Liver (tissue), 9 donors: ENCODE measurements around the gene NAGLU. TPM values are rescaled to one million over a fixed set of nuclear protein-coding genes. Genes with fewer than 3 reads are reported as not detected.

Experiments used
- DNase-seq: peaks from one replicate; pipeline ENCODE4 v3.0.0-alpha.2; 2017; ENCODE audit warnings: low spot score
- H3K27ac ChIP-seq, 2 donors: one replicate each; pipeline ENCODE4 v1.7.0; 2013; ENCODE audit warnings: inconsistent platforms in 2 of 2, low read length in 2 of 2, control low read depth in 1 of 2, low read depth in 1 of 2, mild to moderate bottlenecking in 1 of 2
- H3K27me3 ChIP-seq, 4 donors: one replicate each; pipeline versions ENCODE4 v1.6.1 to v1.7.0; 2013; ENCODE audit warnings: low read length in 3 of 4, inconsistent platforms in 1 of 4, mild to moderate bottlenecking in 1 of 4, moderate library complexity in 1 of 4; ENCODE audit not compliant: control insufficient read depth in 4 of 4, insufficient read depth in 4 of 4
- H3K36me3 ChIP-seq, 4 donors: one replicate each; pipeline versions ENCODE4 v1.6.1 to v1.7.0; 2013; ENCODE audit warnings: low read length in 3 of 4, mild to moderate bottlenecking in 3 of 4, low read depth in 1 of 4, moderate library complexity in 1 of 4; ENCODE audit not compliant: control insufficient read depth in 4 of 4, insufficient read depth in 3 of 4
- H3K4me1 ChIP-seq, 4 donors: one replicate each; pipeline versions ENCODE4 v1.6.1 to v1.7.0; 2013; ENCODE audit warnings: low read length in 3 of 4, mild to moderate bottlenecking in 3 of 4, moderate library complexity in 1 of 4; ENCODE audit not compliant: control insufficient read depth in 4 of 4, insufficient read depth in 4 of 4
- H3K4me3 ChIP-seq, 3 donors: one replicate each; pipeline versions ENCODE4 v1.6.1 to v1.7.0; 2013; ENCODE audit warnings: low read length in 3 of 3, control low read depth in 1 of 3, low read depth in 1 of 3, mild to moderate bottlenecking in 1 of 3
- H3K9ac ChIP-seq, 2 donors: one replicate each; pipeline ENCODE4 v1.7.0; 2013; ENCODE audit warnings: low read length in 2 of 2, mild to moderate bottlenecking in 2 of 2, moderate library complexity in 2 of 2, control low read depth in 1 of 2, low read depth in 1 of 2
- H3K9me3 ChIP-seq, 4 donors: one replicate each; pipeline versions ENCODE4 v1.6.1 to v1.7.0; 2013; ENCODE audit warnings: low read length in 3 of 4; ENCODE audit not compliant: control insufficient read depth in 4 of 4
- FOXA1 ChIP-seq: IDR thresholded peaks from 2 replicates; pipeline ENCODE4 v1.6.1; 2016; ENCODE audit warnings: antibody characterized with exemption
- FOXA2 ChIP-seq: IDR thresholded peaks from 2 replicates; pipeline ENCODE4 v1.6.1; 2016; ENCODE audit warnings: antibody characterized with exemption
- GABPA ChIP-seq, 2 donors: IDR thresholded peaks in 1 of 2; conservative IDR thresholded peaks in 1 of 2; 2 replicates each; pipeline ENCODE4 v1.6.1; 2016; ENCODE audit warnings: antibody characterized with exemption in 2 of 2, mild to moderate bottlenecking in 1 of 2, moderate library complexity in 1 of 2
- HNF4A ChIP-seq, 2 donors: conservative IDR thresholded peaks; 2 replicates each; pipeline ENCODE4 v1.6.1; 2016; ENCODE audit warnings: antibody characterized with exemption in 2 of 2, mild to moderate bottlenecking in 2 of 2
- HNF4G ChIP-seq: IDR thresholded peaks from 2 replicates; pipeline ENCODE4 v1.6.1; 2016; ENCODE audit warnings: antibody characterized with exemption
- SP1 ChIP-seq: IDR thresholded peaks from 2 replicates; pipeline ENCODE4 v1.6.1; 2018; ENCODE audit warnings: antibody characterized with exemption, mild to moderate bottlenecking
- TAF1 ChIP-seq: conservative IDR thresholded peaks from 2 replicates; pipeline ENCODE4 v1.6.1; 2016; ENCODE audit warnings: antibody characterized with exemption, mild to moderate bottlenecking
- WGBS: extraction: QIAGEN DNeasy Blood & Tissue Kit; methylation state at CpG from one replicate; pipeline ENCODE4 v1.1.7; 2013; 5-methylcytosine and 5-hydroxymethylcytosine counted together
- polyA plus RNA-seq, 2 donors: library from polyadenylated mRNA; stranded (reverse) in 1 of 2; unstranded in 1 of 2; fragments of 200-250 nt in 1 of 2; fragments of >200 nt in 1 of 2; fragmentation: Nextera tagmentation in 1 of 2; extraction: Ambion mirVana in 1 of 2; gene quantifications; one replicate each; pipeline versions ENCODE4 v1.2.1 to v1.2.3, GENCODE V29; 2013 to 2015
- total RNA-seq, 2 donors: library from RNA; depleted of rRNA; stranded (reverse); fragments of >200 nt; gene quantifications; one replicate each; pipeline ENCODE4 v1.2.3, GENCODE V29; 2014
- TF ChIP-seq, protein P1 (sequence below): IDR thresholded peaks from 2 replicates; pipeline ENCODE4 v1.6.1; 2016; ENCODE audit warnings: antibody characterized with exemption
- TF ChIP-seq, protein P2 (sequence below): fragments of 150-350 bp; IDR thresholded peaks from 2 replicates; pipeline ENCODE4 v1.5.1; 2017; ENCODE audit warnings: improper control_type of control experiment, low read depth, low read length; ENCODE audit not compliant: missing input control
- TF ChIP-seq, protein P3 (sequence below): IDR thresholded peaks from 2 replicates; pipeline ENCODE4 v1.6.1; 2016; ENCODE audit warnings: antibody characterized with exemption, mild to moderate bottlenecking
- TF ChIP-seq, protein P4 (sequence below): IDR thresholded peaks from 2 replicates; pipeline ENCODE4 v1.6.1; 2016; ENCODE audit warnings: antibody characterized with exemption
- donor health status: healthy.
- donor health status: healthy.
- donor health status: healthy.
- donor health status: healthy.
- donor health status: healthy.

The NAGLU gene
- total and polyA plus RNA-seq, 4 donors: 15.5 to 41.2 (median 28.9) TPM

DNA sequence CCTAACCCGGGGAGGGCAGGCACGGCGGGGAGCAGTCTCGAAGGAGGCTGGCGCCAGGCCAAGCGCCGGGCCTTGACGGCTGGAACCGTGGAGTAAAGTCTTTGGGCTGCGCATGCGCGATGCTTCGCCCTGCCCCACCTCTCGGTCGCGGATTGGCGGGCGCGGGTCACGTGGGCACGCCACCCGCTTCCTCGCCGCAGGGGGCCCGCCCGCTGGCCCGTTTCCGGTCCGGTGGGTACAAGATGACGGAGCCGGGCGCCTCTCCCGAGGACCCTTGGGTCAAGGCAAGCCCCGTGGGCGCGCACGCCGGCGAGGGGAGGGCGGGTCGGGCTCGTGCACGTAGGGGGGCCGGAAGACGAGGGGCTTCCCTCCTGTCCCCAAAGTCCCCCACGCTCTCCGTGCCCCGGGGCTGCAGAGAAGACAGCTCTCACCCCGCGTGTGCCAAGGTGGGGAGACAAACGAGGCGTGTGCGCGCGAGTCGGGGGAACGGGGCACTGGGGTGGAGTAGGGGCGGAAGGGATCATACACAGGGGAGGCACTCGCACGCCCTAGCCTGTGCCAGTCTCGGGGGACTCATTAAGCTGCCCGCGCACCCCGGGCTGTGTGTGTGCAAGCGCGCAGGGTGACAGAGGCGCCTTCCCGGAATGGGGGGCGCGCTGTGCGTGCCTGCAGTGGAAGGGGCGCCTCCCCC is 31.0 kb downstream of the NAGLU start, which contains the start of gene MLX:
Gene MLX, plus strand, starts transcription at position 218 of the 691 bp plus-strand sequence. Its CDS starts 25 bp downstream, at position 243.
- peak within 1 kb of the TSS; percentile 18 to 87 for H3K9ac ChIP-seq
- H3K27ac ChIP-seq: peak within 1 kb of the TSS; percentile 75 to 90
- peaks cover 10 to 32% (median 24%) of the 10 kb centered on the region in 4 donors for H3K36me3 ChIP-seq
- DNase-seq: peak; percentile 97
- peak within 1 kb of the TSS; percentile 70 to 82 (median 71) for H3K4me3 ChIP-seq
- no peak for TF ChIP-seq HNF4A (conservative IDR thresholded peaks at IDR 0.05)
- peak in 1 of 2 donors; percentile 77 for TF ChIP-seq GABPA (IDR thresholded peaks at IDR 0.05 in 1 of 2, conservative IDR thresholded peaks at IDR 0.05 in 1 of 2)
- TF ChIP-seq, protein P1, sequence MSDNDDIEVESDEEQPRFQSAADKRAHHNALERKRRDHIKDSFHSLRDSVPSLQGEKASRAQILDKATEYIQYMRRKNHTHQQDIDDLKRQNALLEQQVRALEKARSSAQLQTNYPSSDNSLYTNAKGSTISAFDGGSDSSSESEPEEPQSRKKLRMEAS: no peak
- TF ChIP-seq HNF4G: no peak
- TF ChIP-seq SP1: peak; percentile 39
- peaks cover 13 to 82% (median 64%) of the 10 kb centered on the region in 4 donors for H3K4me1 ChIP-seq
- no peaks in the 10 kb centered on the region for H3K27me3 ChIP-seq
- H3K9me3 ChIP-seq: no peaks in the 10 kb centered on the region
- WGBS: under 1% methylated on average over 72 of the region's 72 CpGs

DNA sequence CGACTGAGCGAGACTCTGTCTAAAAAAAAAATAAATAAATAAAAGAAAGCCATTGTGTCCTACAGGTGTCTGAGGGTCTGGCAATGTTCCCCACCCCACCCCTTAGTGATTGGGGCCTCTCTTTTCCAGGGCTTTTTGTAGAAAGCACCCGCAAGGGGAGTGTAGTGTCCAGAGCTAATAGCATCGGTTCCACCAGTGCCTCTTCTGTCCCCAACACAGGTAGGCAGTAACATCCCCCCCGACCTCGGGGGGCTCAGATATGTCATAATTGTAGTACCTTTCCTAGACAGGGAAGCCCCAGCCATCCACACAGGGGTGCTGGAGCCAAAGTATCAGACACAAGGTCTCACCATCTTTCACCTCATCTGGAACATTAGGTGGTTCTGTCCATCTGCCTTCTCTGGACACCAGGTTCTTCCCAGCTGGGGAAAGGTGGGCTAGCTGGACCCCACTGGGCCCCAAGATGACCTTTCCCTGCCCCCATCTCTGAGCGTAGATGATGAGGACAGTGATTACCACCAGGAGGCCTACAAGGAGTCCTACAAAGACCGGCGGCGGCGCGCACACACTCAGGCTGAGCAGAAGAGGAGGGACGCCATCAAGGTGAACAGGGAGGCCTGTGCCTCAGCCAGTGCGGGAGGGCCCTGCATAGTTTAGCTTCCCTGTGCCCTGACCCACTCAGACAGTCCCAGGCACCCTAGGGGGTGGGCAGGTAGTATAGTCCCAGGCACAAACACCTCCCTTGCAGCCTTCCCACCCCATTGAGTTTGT is 32.5 kb downstream of the NAGLU start:
- H3K36me3 ChIP-seq: peaks cover 11 to 46% (median 36%) of the 10 kb centered on the region in 4 donors
- peaks cover 13 to 71% (median 57%) of the 10 kb centered on the region in 4 donors for H3K4me1 ChIP-seq
- no peak overlapping the region for H3K9ac ChIP-seq
- no peak for DNase-seq
- no peaks in the 10 kb centered on the region for H3K9me3 ChIP-seq
- no peak overlapping the region for H3K4me3 ChIP-seq
- H3K27me3 ChIP-seq: no peaks in the 10 kb centered on the region
- H3K27ac ChIP-seq: no peak overlapping the region
- 88% methylated on average over 14 of the region's 14 CpGs for WGBS
- no peak for TF ChIP-seq TAF1
- no peak for TF ChIP-seq GABPA (IDR thresholded peaks at IDR 0.05 in 1 of 2, conservative IDR thresholded peaks at IDR 0.05 in 1 of 2)
- no peak for TF ChIP-seq FOXA2
- TF ChIP-seq, protein P2, sequence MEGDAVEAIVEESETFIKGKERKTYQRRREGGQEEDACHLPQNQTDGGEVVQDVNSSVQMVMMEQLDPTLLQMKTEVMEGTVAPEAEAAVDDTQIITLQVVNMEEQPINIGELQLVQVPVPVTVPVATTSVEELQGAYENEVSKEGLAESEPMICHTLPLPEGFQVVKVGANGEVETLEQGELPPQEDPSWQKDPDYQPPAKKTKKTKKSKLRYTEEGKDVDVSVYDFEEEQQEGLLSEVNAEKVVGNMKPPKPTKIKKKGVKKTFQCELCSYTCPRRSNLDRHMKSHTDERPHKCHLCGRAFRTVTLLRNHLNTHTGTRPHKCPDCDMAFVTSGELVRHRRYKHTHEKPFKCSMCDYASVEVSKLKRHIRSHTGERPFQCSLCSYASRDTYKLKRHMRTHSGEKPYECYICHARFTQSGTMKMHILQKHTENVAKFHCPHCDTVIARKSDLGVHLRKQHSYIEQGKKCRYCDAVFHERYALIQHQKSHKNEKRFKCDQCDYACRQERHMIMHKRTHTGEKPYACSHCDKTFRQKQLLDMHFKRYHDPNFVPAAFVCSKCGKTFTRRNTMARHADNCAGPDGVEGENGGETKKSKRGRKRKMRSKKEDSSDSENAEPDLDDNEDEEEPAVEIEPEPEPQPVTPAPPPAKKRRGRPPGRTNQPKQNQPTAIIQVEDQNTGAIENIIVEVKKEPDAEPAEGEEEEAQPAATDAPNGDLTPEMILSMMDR: no peak
- TF ChIP-seq, protein P3, sequence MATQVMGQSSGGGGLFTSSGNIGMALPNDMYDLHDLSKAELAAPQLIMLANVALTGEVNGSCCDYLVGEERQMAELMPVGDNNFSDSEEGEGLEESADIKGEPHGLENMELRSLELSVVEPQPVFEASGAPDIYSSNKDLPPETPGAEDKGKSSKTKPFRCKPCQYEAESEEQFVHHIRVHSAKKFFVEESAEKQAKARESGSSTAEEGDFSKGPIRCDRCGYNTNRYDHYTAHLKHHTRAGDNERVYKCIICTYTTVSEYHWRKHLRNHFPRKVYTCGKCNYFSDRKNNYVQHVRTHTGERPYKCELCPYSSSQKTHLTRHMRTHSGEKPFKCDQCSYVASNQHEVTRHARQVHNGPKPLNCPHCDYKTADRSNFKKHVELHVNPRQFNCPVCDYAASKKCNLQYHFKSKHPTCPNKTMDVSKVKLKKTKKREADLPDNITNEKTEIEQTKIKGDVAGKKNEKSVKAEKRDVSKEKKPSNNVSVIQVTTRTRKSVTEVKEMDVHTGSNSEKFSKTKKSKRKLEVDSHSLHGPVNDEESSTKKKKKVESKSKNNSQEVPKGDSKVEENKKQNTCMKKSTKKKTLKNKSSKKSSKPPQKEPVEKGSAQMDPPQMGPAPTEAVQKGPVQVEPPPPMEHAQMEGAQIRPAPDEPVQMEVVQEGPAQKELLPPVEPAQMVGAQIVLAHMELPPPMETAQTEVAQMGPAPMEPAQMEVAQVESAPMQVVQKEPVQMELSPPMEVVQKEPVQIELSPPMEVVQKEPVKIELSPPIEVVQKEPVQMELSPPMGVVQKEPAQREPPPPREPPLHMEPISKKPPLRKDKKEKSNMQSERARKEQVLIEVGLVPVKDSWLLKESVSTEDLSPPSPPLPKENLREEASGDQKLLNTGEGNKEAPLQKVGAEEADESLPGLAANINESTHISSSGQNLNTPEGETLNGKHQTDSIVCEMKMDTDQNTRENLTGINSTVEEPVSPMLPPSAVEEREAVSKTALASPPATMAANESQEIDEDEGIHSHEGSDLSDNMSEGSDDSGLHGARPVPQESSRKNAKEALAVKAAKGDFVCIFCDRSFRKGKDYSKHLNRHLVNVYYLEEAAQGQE: no peak
- TF ChIP-seq, protein P1: no peak
- TF ChIP-seq FOXA1: no peak
- no peak for TF ChIP-seq SP1
- TF ChIP-seq, protein P4, sequence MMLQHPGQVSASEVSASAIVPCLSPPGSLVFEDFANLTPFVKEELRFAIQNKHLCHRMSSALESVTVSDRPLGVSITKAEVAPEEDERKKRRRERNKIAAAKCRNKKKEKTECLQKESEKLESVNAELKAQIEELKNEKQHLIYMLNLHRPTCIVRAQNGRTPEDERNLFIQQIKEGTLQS: no peak
